ENCODE results near the gene SSR2.

The SSR2 gene

DNA sequence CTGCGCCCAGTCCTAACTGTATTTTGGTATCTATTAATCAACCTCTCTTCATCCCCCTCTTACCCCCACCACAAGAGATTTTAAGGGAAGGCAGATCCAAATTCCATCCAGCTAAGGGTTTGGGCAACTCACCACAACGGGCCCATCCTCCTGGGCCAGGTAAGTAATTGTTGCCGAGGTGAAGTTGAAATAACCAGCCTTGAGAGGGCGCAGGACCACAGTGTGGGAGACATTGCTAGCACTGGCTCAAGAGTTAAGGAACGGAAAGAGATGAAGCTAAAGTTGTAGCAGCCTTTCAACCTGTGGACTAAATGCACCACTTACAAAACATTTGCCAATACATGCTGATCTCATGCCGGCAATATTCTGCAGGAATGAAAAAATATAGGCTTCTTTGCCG is 5.9 kb downstream of the SSR2 start:
- peaks cover 40% of the 10 kb centered on the region for H4K20me1 ChIP-seq (ENCODE audit: insufficient read depth, low read length)
- TF ChIP-seq, protein P1, sequence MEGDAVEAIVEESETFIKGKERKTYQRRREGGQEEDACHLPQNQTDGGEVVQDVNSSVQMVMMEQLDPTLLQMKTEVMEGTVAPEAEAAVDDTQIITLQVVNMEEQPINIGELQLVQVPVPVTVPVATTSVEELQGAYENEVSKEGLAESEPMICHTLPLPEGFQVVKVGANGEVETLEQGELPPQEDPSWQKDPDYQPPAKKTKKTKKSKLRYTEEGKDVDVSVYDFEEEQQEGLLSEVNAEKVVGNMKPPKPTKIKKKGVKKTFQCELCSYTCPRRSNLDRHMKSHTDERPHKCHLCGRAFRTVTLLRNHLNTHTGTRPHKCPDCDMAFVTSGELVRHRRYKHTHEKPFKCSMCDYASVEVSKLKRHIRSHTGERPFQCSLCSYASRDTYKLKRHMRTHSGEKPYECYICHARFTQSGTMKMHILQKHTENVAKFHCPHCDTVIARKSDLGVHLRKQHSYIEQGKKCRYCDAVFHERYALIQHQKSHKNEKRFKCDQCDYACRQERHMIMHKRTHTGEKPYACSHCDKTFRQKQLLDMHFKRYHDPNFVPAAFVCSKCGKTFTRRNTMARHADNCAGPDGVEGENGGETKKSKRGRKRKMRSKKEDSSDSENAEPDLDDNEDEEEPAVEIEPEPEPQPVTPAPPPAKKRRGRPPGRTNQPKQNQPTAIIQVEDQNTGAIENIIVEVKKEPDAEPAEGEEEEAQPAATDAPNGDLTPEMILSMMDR (IDR thresholded peaks at IDR 0.05; ENCODE audit: low read depth, low read length), result no peak
- no peak for TF ChIP-seq EZH2phosphoT487 (IDR thresholded peaks at IDR 0.05; ENCODE audit: low read depth)
- H3K4me2 ChIP-seq (ENCODE audit: low read length), result no peak overlapping the region
- H3K9me3 ChIP-seq (ENCODE audit: insufficient read depth, low read length), result no peaks in the 10 kb centered on the region
- no peaks in the 10 kb centered on the region for H3K27me3 ChIP-seq (ENCODE audit: low read depth, low read length)
- peaks cover 56% of the 10 kb centered on the region for H3K36me3 ChIP-seq (replicated peaks; ENCODE audit: low read depth, low read length)
- H2AFZ ChIP-seq (ENCODE audit: low read depth, low read length), result no peak overlapping the region
- no peak overlapping the region for H3K9ac ChIP-seq (ENCODE audit: low read length)
- H3K4me3 ChIP-seq (ENCODE audit: low read length), result no peak overlapping the region
- no peak overlapping the region for H3K27ac ChIP-seq (ENCODE audit: low read length)
- H3K79me2 ChIP-seq (ENCODE audit: low read length), result peaks cover 30% of the 10 kb centered on the region
- peaks cover 38% of the 10 kb centered on the region for H3K4me1 ChIP-seq (ENCODE audit: low read length)

DNA sequence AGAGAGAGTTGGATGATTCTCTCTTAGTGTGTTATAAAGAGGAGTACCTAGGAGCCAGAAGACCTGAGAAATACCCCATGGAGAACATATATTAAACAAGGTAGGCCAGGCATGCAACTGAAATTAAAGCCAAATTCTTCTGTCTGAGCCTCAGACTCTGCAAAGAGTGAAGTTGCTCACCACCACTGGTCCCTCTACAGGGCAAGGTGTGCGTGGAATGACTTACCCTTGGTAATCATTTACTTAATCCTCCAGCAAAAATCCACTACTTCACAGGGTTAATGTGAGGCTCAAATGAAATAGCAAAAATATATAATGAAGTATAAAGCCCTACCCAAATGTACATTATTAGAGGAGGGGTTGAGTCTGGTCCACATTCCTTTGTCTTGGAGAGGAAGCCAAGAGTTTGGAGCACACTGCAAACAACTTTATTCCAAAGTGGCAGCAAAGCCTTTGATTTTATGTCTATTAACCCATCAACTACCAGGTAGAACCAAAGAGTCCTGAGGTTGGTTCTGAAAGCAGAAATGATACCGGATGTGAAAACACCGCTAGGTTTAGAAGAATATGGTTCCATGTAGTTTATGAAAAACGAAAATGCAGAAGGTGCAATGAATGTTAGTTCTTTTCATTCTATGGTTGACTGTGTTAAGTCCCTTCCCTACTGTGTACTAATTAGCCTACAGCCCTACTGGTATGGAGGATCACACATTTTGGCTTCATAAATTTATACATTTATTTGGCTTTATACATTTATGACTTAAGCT is 8.5 kb downstream of the SSR2 start:
- Histone ChIP-seq H3K27me3 (ENCODE audit: low read depth, low read length) (no peaks in the 10 kb centered on the region), H3K36me3 (replicated peaks; ENCODE audit: low read depth, low read length) (peaks cover 54% of the 10 kb centered on the region), H3K4me2 (ENCODE audit: low read length) (peak overlapping the region; percentile 55), H3K79me2 (ENCODE audit: low read length) (peaks cover 16% of the 10 kb centered on the region; the same call in 1 of the 2 replicates), H3K9me3 (ENCODE audit: insufficient read depth, low read length) (no peaks in the 10 kb centered on the region), H3K27ac (ENCODE audit: low read length) (peak overlapping the region; percentile 64), H3K9ac (ENCODE audit: low read length) (no peak overlapping the region), H3K4me3 (ENCODE audit: low read length) (peak overlapping the region; percentile 39; the same call in 1 of the 2 replicates), H2AFZ (ENCODE audit: low read depth, low read length) (no peak overlapping the region), H3K4me1 (ENCODE audit: low read length) (peaks cover 31% of the 10 kb centered on the region), H4K20me1 (ENCODE audit: insufficient read depth, low read length) (peaks cover 47% of the 10 kb centered on the region)
- no peak for TF ChIP-seq EZH2phosphoT487 (IDR thresholded peaks at IDR 0.05; ENCODE audit: low read depth)
- TF ChIP-seq, protein P1 (IDR thresholded peaks at IDR 0.05; ENCODE audit: low read depth, low read length), result no peak

GRCh38 chr1:156009404-156009803 is 11.3 kb downstream of the SSR2 start:
- H3K36me3 ChIP-seq (replicated peaks; ENCODE audit: low read depth, low read length), result peaks cover 45% of the 10 kb centered on the region
- no peak overlapping the region for H3K27ac ChIP-seq (ENCODE audit: low read length)
- peaks cover 12% of the 10 kb centered on the region; the same call in 1 of the 2 replicates for H3K79me2 ChIP-seq (ENCODE audit: low read length)
- no peaks in the 10 kb centered on the region for H3K27me3 ChIP-seq (ENCODE audit: low read depth, low read length)
- H3K4me3 ChIP-seq (ENCODE audit: low read length), result no peak overlapping the region
- H3K4me1 ChIP-seq (ENCODE audit: low read length), result peaks cover 31% of the 10 kb centered on the region
- TF ChIP-seq EZH2phosphoT487 (IDR thresholded peaks at IDR 0.05; ENCODE audit: low read depth), result no peak
- TF ChIP-seq, protein P1 (IDR thresholded peaks at IDR 0.05; ENCODE audit: low read depth, low read length), result no peak
- no peak overlapping the region for H2AFZ ChIP-seq (ENCODE audit: low read depth, low read length)
- no peak overlapping the region for H3K9ac ChIP-seq (ENCODE audit: low read length)
- H3K9me3 ChIP-seq (ENCODE audit: insufficient read depth, low read length), result no peaks in the 10 kb centered on the region
- peaks cover 42% of the 10 kb centered on the region for H4K20me1 ChIP-seq (ENCODE audit: insufficient read depth, low read length)
- no peak overlapping the region for H3K4me2 ChIP-seq (ENCODE audit: low read length)

DNA sequence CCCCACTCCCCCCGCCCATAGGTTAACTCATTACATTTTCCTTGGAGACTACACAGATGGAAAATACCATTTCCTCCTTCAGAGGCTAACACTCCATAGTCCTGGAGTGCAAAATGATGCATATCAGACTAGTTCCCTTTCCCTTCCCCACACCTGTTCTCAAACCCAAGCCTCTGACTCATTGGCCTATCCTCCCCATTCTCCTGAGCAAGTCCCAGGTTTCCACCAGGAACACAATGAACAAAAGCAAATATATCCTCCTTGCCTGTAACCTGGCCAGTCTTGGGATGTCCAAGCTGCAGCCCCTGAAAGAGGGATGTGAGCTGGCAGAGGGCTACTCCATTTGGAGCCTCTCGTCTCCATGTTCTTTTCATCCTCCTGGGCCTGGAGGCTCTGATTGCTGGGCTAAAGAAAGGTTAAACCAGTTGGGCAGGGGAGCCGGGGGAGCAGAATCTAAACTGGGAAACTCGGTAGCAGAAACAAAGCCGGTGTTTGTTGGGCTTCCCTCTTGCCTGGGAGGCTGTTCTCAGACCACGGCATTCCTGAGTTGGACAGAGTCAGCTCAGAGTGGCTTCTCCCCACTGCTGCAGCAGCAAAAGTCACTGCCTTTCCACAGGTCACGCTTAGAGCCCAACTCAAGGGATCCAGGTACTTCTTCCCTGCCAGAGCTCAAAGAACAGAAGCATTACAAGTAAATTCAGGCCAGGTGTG is 13.9 kb downstream of the SSR2 start:
- Histone ChIP-seq H3K9ac (ENCODE audit: low read length) (no peak overlapping the region), H3K4me2 (ENCODE audit: low read length) (no peak overlapping the region), H4K20me1 (ENCODE audit: insufficient read depth, low read length) (peaks cover 22% of the 10 kb centered on the region), H3K4me3 (ENCODE audit: low read length) (no peak overlapping the region), H3K4me1 (ENCODE audit: low read length) (peaks cover 12% of the 10 kb centered on the region), H2AFZ (ENCODE audit: low read depth, low read length) (no peak overlapping the region), H3K27me3 (ENCODE audit: low read depth, low read length) (peaks cover 13% of the 10 kb centered on the region), H3K9me3 (ENCODE audit: insufficient read depth, low read length) (no peaks in the 10 kb centered on the region), H3K36me3 (replicated peaks; ENCODE audit: low read depth, low read length) (peaks cover 31% of the 10 kb centered on the region), H3K27ac (ENCODE audit: low read length) (no peak overlapping the region), H3K79me2 (ENCODE audit: low read length) (peaks cover 12% of the 10 kb centered on the region; the same call in 1 of the 2 replicates)
- TF ChIP-seq, protein P1 (IDR thresholded peaks at IDR 0.05; ENCODE audit: low read depth, low read length), result no peak
- TF ChIP-seq EZH2phosphoT487 (IDR thresholded peaks at IDR 0.05; ENCODE audit: low read depth), result no peak
